Cardiac muscle cell (in vitro differentiated cells and primary cell): ENCODE results near the gene NRF1. TPM values are rescaled to one million over a fixed set of nuclear protein-coding genes. Genes with fewer than 3 reads are reported as not detected.

Experiments
- DNase-seq, 2 donors: peaks; one replicate each; pipeline versions ENCODE4 v3.0.0 to v3.0.0-alpha.2; 2010 to 2017; ENCODE audit warnings: low read depth in 1 of 2, low spot score in 1 of 2
- H3K27ac ChIP-seq: fragments of 200-600 bp; sonication (generic); 2 replicates; pipeline ENCODE4 v1.5.1; 2016
- H3K27me3 ChIP-seq: fragments of 200-600 bp; sonication (generic); 2 replicates; pipeline ENCODE4 v1.6.0; 2016; ENCODE audit warnings: control low read depth
- H3K36me3 ChIP-seq: fragments of 200-600 bp; sonication (generic); 2 replicates; pipeline ENCODE4 v1.5.1; 2016; ENCODE audit warnings: control low read depth
- H3K4me1 ChIP-seq: fragments of 200-600 bp; sonication (generic); 2 replicates; pipeline ENCODE4 v1.8.1; 2017; ENCODE audit warnings: low read depth, mild to moderate bottlenecking, mixed run types
- H3K4me3 ChIP-seq: fragments of 200-600 bp; sonication (generic); 2 replicates; pipeline ENCODE4 v1.5.1; 2016; ENCODE audit warnings: mild to moderate bottlenecking
- H3K9me3 ChIP-seq: fragments of 200-600 bp; sonication (generic); 2 replicates; pipeline ENCODE4 v1.5.1; 2017; ENCODE audit warnings: low read depth, mild to moderate bottlenecking, control low read depth
- CTCF ChIP-seq: IDR thresholded peaks from 2 replicates; pipeline ENCODE4 v1.5.1; 2012; ENCODE audit warnings: low read depth, mild to moderate bottlenecking, low read length
- polyA plus RNA-seq: library from polyadenylated mRNA; unstranded; fragments of >200 nt; fragmentation: Nextera tagmentation; extraction: Ambion mirVana; gene quantifications from 2 replicates; pipeline ENCODE4 v1.2.1, GENCODE V29; 2016
- total RNA-seq: library from RNA; depleted of rRNA; stranded (reverse); fragments of >200 nt; gene quantifications from 2 replicates; pipeline ENCODE4 v1.2.3, GENCODE V29; 2016

The NRF1 gene
- total and polyA plus RNA-seq, 2 experiments from 2014 or later, result 9.3 to 12.3 TPM

DNA sequence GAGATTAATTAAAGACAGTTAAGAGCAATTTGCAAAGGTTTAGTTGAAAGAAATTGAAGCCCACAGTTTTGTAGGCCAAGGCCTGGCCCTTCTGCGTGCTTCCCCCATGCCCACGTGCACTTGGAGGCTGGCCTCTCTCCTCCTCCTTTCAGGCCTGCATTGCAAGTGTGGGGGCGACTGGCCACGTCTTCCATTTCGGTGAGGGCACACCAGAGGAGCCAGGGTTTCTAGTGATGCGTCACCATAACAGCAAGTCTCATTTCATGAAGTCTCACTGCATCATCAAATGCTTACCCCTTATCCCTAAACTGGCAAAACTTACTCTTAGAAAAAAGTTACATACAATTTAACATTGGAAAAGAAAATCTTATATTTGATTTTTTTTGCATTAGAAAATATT is 141.2 kb downstream of the NRF1 start:
- H3K27me3 ChIP-seq, result no peaks in the 10 kb centered on the region
- no peaks in the 10 kb centered on the region for H3K4me1 ChIP-seq
- peaks cover 4% of the 10 kb centered on the region for H3K36me3 ChIP-seq
- no peak for DNase-seq
- no peak overlapping the region for H3K4me3 ChIP-seq
- no peak overlapping the region for H3K27ac ChIP-seq
- no peaks in the 10 kb centered on the region for H3K9me3 ChIP-seq
- no peak for TF ChIP-seq CTCF

- no peak for DNase-seq
- Histone ChIP-seq H3K27ac (no peak overlapping the region), H3K4me1 (no peaks in the 10 kb centered on the region), H3K4me3 (no peak overlapping the region), H3K27me3 (no peaks in the 10 kb centered on the region), H3K36me3 (peaks cover 4% of the 10 kb centered on the region), H3K9me3 (no peaks in the 10 kb centered on the region)
- no peak for TF ChIP-seq CTCF
These were observed 142.9 kb downstream of the NRF1 start for GRCh38 chr7:129754406-129754805.

GRCh38 chr7:129757991-129758390 is 146.5 kb downstream of the NRF1 start:
- Histone ChIP-seq H3K9me3 (no peaks in the 10 kb centered on the region), H3K4me1 (no peaks in the 10 kb centered on the region), H3K36me3 (peaks cover 4% of the 10 kb centered on the region), H3K27me3 (no peaks in the 10 kb centered on the region), H3K4me3 (no peak overlapping the region), H3K27ac (no peak overlapping the region)
- no peak for DNase-seq
- no peak for TF ChIP-seq CTCF

DNA sequence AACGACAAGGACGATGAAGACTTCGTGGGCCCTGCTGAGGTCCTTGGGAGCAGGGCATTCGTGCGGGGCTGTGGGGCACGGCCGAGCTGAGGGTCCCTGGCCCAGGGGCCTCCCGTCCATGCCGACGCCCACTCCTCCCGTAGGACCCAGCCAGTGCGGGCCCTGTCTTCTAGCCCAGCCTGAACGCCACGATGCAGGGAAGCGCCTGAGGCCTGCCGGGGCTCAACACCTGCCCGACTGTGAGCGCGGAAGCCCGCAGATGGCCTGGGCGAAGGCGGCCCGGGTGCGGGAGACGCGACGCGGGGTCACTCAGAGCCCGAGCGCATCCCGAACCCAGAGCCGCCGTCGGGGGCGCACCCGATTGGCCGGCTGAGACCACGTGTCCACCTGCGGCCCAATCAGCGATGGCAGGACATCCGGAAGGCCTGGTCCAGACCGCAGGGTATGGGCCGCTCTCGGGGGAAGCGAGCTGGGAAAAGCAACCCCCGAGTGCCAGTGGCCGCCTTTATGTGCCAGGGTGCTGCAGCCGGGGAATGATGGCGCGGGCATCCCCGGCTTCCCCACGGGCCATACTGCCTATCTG is 151.0 kb downstream of the NRF1 start:
- no peaks in the 10 kb centered on the region for H3K27me3 ChIP-seq
- no peaks in the 10 kb centered on the region for H3K9me3 ChIP-seq
- no peak for TF ChIP-seq CTCF
- DNase-seq, result no peak
- H3K4me3 ChIP-seq, result no peak overlapping the region
- no peak overlapping the region for H3K27ac ChIP-seq
- no peaks in the 10 kb centered on the region for H3K4me1 ChIP-seq
- no peaks in the 10 kb centered on the region for H3K36me3 ChIP-seq

DNA sequence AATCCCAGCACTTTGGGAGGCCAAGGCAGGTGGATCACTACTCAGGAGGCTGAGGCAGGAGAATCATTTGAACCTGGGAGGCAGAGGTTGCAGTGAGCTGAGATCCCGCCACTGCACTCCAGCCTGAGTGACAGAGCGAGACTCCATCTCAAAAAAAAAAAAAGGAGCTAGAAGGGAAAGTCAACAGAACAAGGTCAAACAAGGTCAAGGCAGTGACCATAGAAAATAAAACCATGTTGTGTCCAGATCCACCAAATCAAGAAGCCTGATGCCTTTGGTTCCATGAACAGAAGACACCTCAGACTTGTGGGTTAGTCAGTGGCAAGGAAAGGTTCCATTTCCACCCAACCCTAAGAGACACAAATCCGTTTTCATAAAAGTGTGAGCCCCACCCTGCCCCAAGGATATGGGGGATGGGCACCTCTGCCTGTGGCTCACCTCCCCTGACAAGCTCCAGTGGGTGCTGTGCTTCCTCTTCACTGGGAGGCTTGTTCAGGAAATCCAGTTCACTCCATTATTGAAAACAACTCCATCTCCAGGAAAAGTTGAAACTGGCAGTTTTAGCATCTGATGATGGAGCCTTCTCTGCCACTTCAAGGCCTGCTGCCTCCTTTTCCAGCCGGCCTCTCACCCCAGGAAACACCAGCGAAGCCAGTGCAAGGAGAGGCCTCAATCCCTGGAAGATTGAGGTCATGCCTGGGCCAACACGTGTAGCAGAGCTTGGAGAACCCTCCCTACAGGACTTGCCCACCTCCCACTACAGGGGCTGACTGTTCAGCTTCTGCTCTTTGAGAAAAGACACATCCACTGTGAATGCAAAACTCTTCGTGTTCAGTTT is 152.9 kb downstream of the NRF1 start:
- H3K36me3 ChIP-seq, result no peaks in the 10 kb centered on the region
- H3K27ac ChIP-seq, result no peak overlapping the region
- H3K27me3 ChIP-seq, result no peaks in the 10 kb centered on the region
- H3K4me1 ChIP-seq, result no peaks in the 10 kb centered on the region
- no peak for DNase-seq
- H3K9me3 ChIP-seq, result no peaks in the 10 kb centered on the region
- no peak for TF ChIP-seq CTCF
- H3K4me3 ChIP-seq, result no peak overlapping the region
